CD8-positive, alpha-beta memory T cell (primary cell): ENCODE results near the gene SOD3. TPM values are rescaled to one million over a fixed set of nuclear protein-coding genes. Genes with fewer than 3 reads are reported as not detected.
A peak's percentile ranks its signal among the peaks of the same experiment; 100 is the strongest.

ENCODE experiments used
- CTCF ChIA-PET: fragments of 350-600 bp; sonication (Branson Sonifier 250); formaldehyde crosslinking; loops from one replicate; lab custom pipeline; 2021; ENCODE audit warnings: antibody characterized with exemption; lab: Charles Lee
- POLR2A ChIA-PET: fragments of 350-600 bp; sonication (Branson Sonifier 250); formaldehyde crosslinking; loops from one replicate; lab custom pipeline; 2021; ENCODE audit warnings: antibody characterized with exemption; lab: Charles Lee
- DNase-seq, 5 donors: peaks; one replicate each; pipeline versions ENCODE4 v3.0.0 to v3.0.0-alpha.2; 2020 to 2022; ENCODE audit warnings: mixed read lengths in 1 of 5
- H3K27ac ChIP-seq: one replicate; pipeline ENCODE4 v1.7.0; 2013; ENCODE audit warnings: low read depth, mild to moderate bottlenecking, low read length, moderate library complexity
- H3K27me3 ChIP-seq: 2 replicates; pipeline ENCODE4 v1.7.0; 2013; ENCODE audit warnings: low read length, mild to moderate bottlenecking; ENCODE audit not compliant: insufficient read depth, poor library complexity, severe bottlenecking
- H3K36me3 ChIP-seq: 2 replicates; pipeline ENCODE4 v1.7.0; 2013; ENCODE audit warnings: mild to moderate bottlenecking, low read length, moderate library complexity; ENCODE audit not compliant: insufficient read depth
- H3K4me1 ChIP-seq: 2 replicates; pipeline ENCODE4 v1.7.0; 2013; ENCODE audit warnings: mild to moderate bottlenecking, low read length, moderate library complexity; ENCODE audit not compliant: insufficient read depth
- H3K4me3 ChIP-seq: 2 replicates; pipeline ENCODE4 v1.7.0; 2013; ENCODE audit warnings: mild to moderate bottlenecking, low read length
- H3K9me3 ChIP-seq: 2 replicates; pipeline ENCODE4 v1.7.0; 2013; ENCODE audit warnings: mild to moderate bottlenecking, low read length
- H3K27ac Mint-ChIP-seq, 8 donors: one replicate each; pipeline ENCODE4 v1.8.0; 2020 to 2021; ENCODE audit warnings: mixed read lengths in 8 of 8, mild to moderate bottlenecking in 6 of 8, inconsistent platforms in 3 of 8, moderate library complexity in 3 of 8
- H3K27me3 Mint-ChIP-seq, 2 donors: one replicate each; pipeline ENCODE4 v1.8.0; 2020 to 2021; ENCODE audit warnings: mixed read lengths in 2 of 2, mild to moderate bottlenecking in 1 of 2, moderate library complexity in 1 of 2
- H3K36me3 Mint-ChIP-seq, 3 donors: one replicate each; pipeline ENCODE4 v1.8.0; 2020 to 2021; ENCODE audit warnings: mixed read lengths in 3 of 3, inconsistent platforms in 1 of 3, mild to moderate bottlenecking in 1 of 3
- H3K4me1 Mint-ChIP-seq, 3 donors: one replicate each; pipeline ENCODE4 v1.8.0; 2020 to 2021; ENCODE audit warnings: mixed read lengths in 3 of 3, inconsistent platforms in 1 of 3, mild to moderate bottlenecking in 1 of 3
- H3K4me3 Mint-ChIP-seq, 7 donors: one replicate each; pipeline ENCODE4 v1.8.0; 2020 to 2021; ENCODE audit warnings: mixed read lengths in 7 of 7, mild to moderate bottlenecking in 6 of 7, moderate library complexity in 4 of 7, inconsistent platforms in 2 of 7
- H3K9me3 Mint-ChIP-seq, 5 donors: one replicate each; pipeline ENCODE4 v1.8.0; 2020 to 2022; ENCODE audit warnings: mixed read lengths in 5 of 5, mild to moderate bottlenecking in 3 of 5, moderate library complexity in 2 of 5, inconsistent platforms in 1 of 5
- polyA plus RNA-seq: library from polyadenylated mRNA; unstranded; fragments of 300-500 nt; fragmentation: Illumina TruSeq; gene quantifications from one replicate; pipeline ENCODE4 v1.2.3, GENCODE V29; 2021
- total RNA-seq, 2 experiments: library from RNA; stranded (reverse); gene quantifications; one replicate each; pipeline ENCODE4 v1.2.3, GENCODE V29; 2021

SOD3 gene
- total and polyA plus RNA-seq, 3 experiments from 2014 or later = not detected

DNA sequence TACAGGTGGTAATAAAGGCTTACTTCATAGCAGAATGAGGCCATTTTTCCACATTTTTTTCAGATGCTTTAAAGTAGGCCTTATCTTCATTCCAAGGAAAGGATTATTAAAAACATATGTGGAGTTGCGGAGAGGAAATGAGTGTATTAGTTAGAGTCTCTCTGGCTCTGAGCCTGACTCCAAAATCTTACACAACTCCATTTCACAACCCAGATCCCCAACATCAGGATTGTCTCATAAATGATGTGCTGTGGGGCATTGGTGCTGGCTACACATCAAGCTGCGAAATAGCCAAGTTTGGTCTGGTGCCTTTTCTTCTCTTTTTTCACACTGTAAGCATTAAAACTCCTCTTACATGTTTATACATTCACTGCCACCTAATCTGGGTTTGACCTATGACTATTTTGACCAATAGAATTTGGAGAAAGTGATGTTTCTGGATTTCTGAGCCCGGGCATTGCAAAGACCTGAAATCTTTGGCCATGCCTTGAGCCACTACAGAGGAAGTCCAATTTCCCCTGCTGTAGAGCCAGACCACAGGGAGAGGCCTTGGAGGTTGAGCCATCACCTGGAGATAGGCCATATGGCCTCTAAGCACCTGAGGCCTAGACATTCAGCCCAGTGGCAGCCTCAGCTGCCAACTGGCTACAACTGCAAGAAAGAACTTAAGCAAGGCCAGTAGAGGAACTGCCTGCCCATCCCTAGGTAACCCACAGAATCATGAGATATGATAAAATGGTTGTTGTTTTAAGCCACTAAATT is 16.7 kb upstream of the SOD3 start:
- Mint-ChIP-seq H3K36me3 (no peaks in the 10 kb centered on the region), H3K9me3 (peaks cover 0 to 2% (median 0%) of the 10 kb centered on the region in 5 donors), H3K4me1 (no peaks in the 10 kb centered on the region), H3K4me3 (no peak overlapping the region), H3K27me3 (peaks cover 5 to 6% of the 10 kb centered on the region in 2 donors), H3K27ac (no peak overlapping the region)
- no peak overlapping the region for H3K4me3 ChIP-seq
- CTCF ChIA-PET = no interaction called here
- H3K4me1 ChIP-seq = no peaks in the 10 kb centered on the region
- H3K27ac ChIP-seq = no peak overlapping the region
- H3K9me3 ChIP-seq = no peaks in the 10 kb centered on the region
- H3K36me3 ChIP-seq = no peaks in the 10 kb centered on the region
- H3K27me3 ChIP-seq = no peaks in the 10 kb centered on the region
- DNase-seq = no peak
- POLR2A ChIA-PET = no interaction called here

DNA sequence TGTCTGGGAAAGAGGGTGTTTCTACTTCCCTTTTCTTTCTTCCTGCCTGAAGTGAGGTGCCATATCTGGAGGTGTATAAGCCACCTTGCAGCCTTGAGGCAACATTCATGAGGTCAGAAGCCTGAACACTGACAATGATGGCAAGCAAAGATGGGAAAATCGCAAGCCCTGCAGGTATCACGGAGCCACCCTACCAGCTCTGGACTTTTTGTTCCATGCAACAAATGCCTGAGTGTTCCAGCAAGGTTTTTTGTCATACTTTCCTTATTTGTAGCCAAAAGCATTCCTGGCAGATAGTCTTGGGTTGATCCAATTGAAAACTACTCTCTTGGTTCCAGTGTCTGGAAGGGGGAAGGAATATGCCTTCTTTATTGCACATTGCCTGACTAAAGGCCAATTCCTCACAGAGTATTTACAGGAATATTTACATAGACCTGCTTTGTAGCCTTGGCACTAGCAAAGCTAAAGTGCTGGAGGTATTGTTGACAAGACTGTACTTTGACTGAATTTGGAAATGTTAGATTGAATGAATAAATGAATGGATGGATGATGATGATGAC is 14.4 kb upstream of the SOD3 start:
- peaks cover 4 to 6% of the 10 kb centered on the region in 2 donors for H3K27me3 Mint-ChIP-seq
- H3K9me3 ChIP-seq = no peaks in the 10 kb centered on the region

DNA sequence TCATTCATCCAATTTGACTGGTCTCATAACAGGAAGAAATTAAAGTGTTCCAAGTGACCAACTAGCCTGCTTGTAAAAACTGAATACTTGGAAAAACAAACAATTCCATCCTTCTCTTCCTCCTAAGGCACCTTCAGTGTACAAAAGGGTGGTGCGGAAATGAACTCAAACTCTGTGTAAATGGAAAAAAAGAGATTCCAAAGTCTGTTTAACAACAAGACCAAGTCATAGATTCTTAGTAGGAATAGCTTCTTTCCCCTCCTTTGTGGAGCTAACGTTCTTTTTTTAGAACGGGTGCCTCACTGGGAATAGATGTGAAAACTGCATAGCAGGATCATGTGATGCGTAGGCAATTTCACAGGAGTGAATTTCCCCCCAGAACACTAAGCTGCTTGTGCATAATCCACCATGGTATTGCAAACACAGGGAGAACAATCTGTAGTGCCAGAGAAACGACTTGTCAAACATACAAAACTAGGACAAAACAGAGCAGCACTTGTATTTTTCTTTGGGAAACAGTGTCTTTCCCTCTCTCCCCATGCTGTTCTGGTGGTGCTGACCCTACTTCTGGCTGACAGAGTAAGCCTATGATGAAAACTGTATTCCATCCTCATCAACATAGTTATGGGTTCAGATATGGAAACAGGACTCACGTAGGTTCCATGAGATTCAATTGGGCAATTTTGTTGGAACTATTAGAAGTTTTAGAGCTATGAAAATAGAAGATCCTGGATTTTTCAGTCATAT is 13.2 kb upstream of the SOD3 start:
- Histone ChIP-seq H3K36me3 (no peaks in the 10 kb centered on the region), H3K27me3 (no peaks in the 10 kb centered on the region), H3K27ac (no peak overlapping the region), H3K9me3 (no peaks in the 10 kb centered on the region), H3K4me3 (no peak overlapping the region), H3K4me1 (no peaks in the 10 kb centered on the region)
- DNase-seq = no peak
- POLR2A ChIA-PET = no interaction called here
- Mint-ChIP-seq H3K4me1 (no peaks in the 10 kb centered on the region), H3K4me3 (no peak overlapping the region), H3K27me3 (peaks cover 4 to 6% of the 10 kb centered on the region in 2 donors), H3K36me3 (no peaks in the 10 kb centered on the region), H3K9me3 (peaks cover 0 to 4% (median 2%) of the 10 kb centered on the region in 5 donors), H3K27ac (no peak overlapping the region)
- CTCF ChIA-PET = no interaction called here

More for the DNA sequence above, 14.4 kb upstream of the SOD3 start:
- H3K27ac ChIP-seq = no peak overlapping the region
- H3K9me3 Mint-ChIP-seq = peaks cover 0 to 2% (median 0%) of the 10 kb centered on the region in 5 donors
- POLR2A ChIA-PET = no interaction called here
- CTCF ChIA-PET = no interaction called here
- no peak overlapping the region for H3K27ac Mint-ChIP-seq
- H3K4me3 Mint-ChIP-seq = no peak overlapping the region
- no peaks in the 10 kb centered on the region for H3K4me1 ChIP-seq
- H3K36me3 ChIP-seq = no peaks in the 10 kb centered on the region
- H3K4me1 Mint-ChIP-seq = no peaks in the 10 kb centered on the region
- DNase-seq = no peak
- H3K27me3 ChIP-seq = no peaks in the 10 kb centered on the region
- no peak overlapping the region for H3K4me3 ChIP-seq
- H3K36me3 Mint-ChIP-seq = no peaks in the 10 kb centered on the region

GRCh38 chr4:24783506-24783905 is 11.9 kb upstream of the SOD3 start:
- H3K27ac Mint-ChIP-seq = no peak overlapping the region
- Histone ChIP-seq H3K36me3 (no peaks in the 10 kb centered on the region), H3K4me3 (no peak overlapping the region), H3K9me3 (no peaks in the 10 kb centered on the region), H3K27ac (no peak overlapping the region), H3K4me1 (no peaks in the 10 kb centered on the region), H3K27me3 (no peaks in the 10 kb centered on the region)
- no peak for DNase-seq
- ChIA-PET POLR2A (no interaction called here), CTCF (no interaction called here)
- H3K4me3 Mint-ChIP-seq = no peak overlapping the region
- H3K9me3 Mint-ChIP-seq = peaks cover 2 to 6% (median 4%) of the 10 kb centered on the region in 5 donors
- H3K4me1 Mint-ChIP-seq = no peaks in the 10 kb centered on the region
- no peaks in the 10 kb centered on the region for H3K36me3 Mint-ChIP-seq
- H3K27me3 Mint-ChIP-seq = peaks cover 3 to 4% of the 10 kb centered on the region in 2 donors

DNA sequence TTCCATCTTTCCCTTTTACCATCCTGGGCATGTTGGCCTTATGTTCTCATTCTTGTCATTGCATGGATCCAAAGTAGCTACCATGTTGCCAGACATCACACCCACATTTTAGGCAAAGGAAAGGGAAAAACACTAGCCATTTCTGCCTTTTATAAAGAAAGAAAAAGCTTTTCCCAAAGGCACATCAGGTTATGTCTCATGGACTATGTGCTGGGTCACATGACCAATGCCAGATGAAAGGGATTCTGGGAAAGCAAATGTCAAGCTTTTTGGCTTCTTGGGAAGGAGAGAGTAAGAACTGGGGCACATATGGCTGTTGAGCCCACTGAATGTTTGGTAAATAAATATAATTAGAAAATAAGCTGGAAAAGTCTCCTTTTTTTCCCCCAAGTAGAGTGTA is 4.3 kb upstream of the SOD3 start:
- Mint-ChIP-seq H3K4me1 (peaks cover 0 to 2% (median 0%) of the 10 kb centered on the region in 3 donors), H3K27me3 (peaks cover 11 to 12% of the 10 kb centered on the region in 2 donors), H3K9me3 (peaks cover 2 to 12% (median 8%) of the 10 kb centered on the region in 5 donors), H3K27ac (no peak overlapping the region), H3K36me3 (peaks cover 0 to 1% (median 0%) of the 10 kb centered on the region in 3 donors), H3K4me3 (no peak overlapping the region)
- CTCF ChIA-PET = interaction anchor here (0.6 kb wide), 1 partner anchor 959 kb away, joined by 3 read pairs; no protein-coding TSS in a partner anchor
- POLR2A ChIA-PET = no interaction called here
- no peak overlapping the region for H3K27ac ChIP-seq
- no peak overlapping the region for H3K4me3 ChIP-seq
- no peaks in the 10 kb centered on the region for H3K9me3 ChIP-seq
- DNase-seq = no peak
- H3K4me1 ChIP-seq = no peaks in the 10 kb centered on the region
- H3K36me3 ChIP-seq = no peaks in the 10 kb centered on the region
- H3K27me3 ChIP-seq = no peaks in the 10 kb centered on the region

- Histone ChIP-seq H3K27me3 (no peaks in the 10 kb centered on the region), H3K27ac (no peak overlapping the region), H3K4me1 (no peaks in the 10 kb centered on the region), H3K9me3 (no peaks in the 10 kb centered on the region), H3K4me3 (no peak overlapping the region), H3K36me3 (no peaks in the 10 kb centered on the region)
- H3K9me3 Mint-ChIP-seq = peaks cover 0 to 10% (median 8%) of the 10 kb centered on the region in 5 donors
- peaks cover 0 to 1% (median 0%) of the 10 kb centered on the region in 3 donors for H3K36me3 Mint-ChIP-seq
- no peak overlapping the region for H3K4me3 Mint-ChIP-seq
- H3K27me3 Mint-ChIP-seq = peaks cover 11 to 12% of the 10 kb centered on the region in 2 donors
- no peak overlapping the region for H3K27ac Mint-ChIP-seq
- POLR2A ChIA-PET = no interaction called here
- no peak for DNase-seq
- H3K4me1 Mint-ChIP-seq = peaks cover 0 to 2% (median 0%) of the 10 kb centered on the region in 3 donors
- CTCF ChIA-PET = no interaction called here
Observed at GRCh38 chr4:24792552-24792951, 2.8 kb upstream of the SOD3 start.

DNA sequence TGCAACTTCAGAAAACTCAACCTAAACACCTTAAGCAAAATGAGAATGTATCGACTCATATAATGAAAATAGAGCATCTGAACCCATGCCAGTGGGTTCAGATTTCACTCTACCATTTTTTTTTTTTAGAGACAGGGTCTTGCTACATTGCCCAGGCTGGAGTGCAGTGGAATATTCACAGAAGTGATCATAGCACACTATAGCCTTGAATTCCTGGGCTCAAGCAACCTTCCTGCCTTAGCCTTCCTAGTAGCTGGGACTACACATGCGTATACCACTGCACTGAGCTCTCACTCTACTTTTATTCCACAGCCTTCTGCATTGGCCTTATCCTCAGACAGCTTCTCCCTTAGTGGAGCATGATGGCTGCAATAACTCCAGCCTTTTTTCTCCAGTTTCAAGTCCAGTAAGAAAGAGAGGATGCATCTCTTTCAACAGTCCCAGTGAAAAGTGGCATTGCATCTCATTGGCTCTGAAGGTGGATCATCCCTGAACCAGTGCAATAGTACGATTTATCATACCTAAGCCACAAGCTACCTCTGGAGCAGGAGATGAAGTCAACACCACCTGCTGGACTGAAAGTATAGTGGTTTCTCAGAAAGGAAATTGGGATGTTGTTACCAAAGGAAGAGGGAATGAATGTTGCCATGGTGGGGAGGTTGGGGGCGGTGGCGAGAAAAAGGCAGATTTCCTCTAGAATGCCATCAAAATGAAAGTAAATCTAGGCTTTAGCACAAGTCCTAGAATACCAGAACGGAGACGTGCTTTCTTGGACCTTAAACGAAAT is 2.0 kb upstream of the SOD3 start:
- DNase-seq = no peak
- CTCF ChIA-PET = no interaction called here
- peaks cover 0 to 1% (median 0%) of the 10 kb centered on the region in 3 donors for H3K36me3 Mint-ChIP-seq
- Histone ChIP-seq H3K9me3 (no peaks in the 10 kb centered on the region), H3K36me3 (no peaks in the 10 kb centered on the region), H3K27ac (no peak overlapping the region), H3K4me1 (no peaks in the 10 kb centered on the region), H3K4me3 (no peak overlapping the region), H3K27me3 (no peaks in the 10 kb centered on the region)
- H3K4me3 Mint-ChIP-seq = no peak overlapping the region
- H3K27ac Mint-ChIP-seq = peak overlapping the region in 1 of 8 donors; percentile 18
- peaks cover 0 to 8% (median 5%) of the 10 kb centered on the region in 5 donors for H3K9me3 Mint-ChIP-seq
- POLR2A ChIA-PET = no interaction called here
- H3K27me3 Mint-ChIP-seq = peaks cover 11 to 19% of the 10 kb centered on the region in 2 donors
- H3K4me1 Mint-ChIP-seq = peaks cover 0 to 2% (median 0%) of the 10 kb centered on the region in 3 donors
